Measurements from ENCODE around the gene NCR3LG1.

Gene NCR3LG1

DNA sequence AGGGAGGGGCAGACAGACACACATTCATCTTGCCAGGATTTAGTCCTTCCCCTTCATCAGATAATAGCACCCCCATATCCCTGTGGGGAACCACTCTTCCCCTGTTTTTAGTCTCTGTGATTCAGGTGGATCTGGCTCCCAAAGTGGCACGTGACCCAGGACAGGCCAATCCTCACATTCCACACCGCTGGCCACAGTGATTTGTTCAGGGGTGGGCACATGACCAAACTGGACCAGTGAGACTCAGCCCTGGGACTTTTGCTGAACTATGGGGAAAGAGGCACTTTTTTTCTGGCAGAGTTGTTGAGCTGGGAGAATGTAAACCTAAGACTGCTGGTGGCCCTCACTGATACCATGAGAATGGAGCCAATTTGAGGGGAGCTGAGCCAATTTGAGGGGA is 56.0 kb downstream of the NCR3LG1 start:
- DNase-seq (ENCODE audit: low spot score): no peak
- TF ChIP-seq, protein P1, sequence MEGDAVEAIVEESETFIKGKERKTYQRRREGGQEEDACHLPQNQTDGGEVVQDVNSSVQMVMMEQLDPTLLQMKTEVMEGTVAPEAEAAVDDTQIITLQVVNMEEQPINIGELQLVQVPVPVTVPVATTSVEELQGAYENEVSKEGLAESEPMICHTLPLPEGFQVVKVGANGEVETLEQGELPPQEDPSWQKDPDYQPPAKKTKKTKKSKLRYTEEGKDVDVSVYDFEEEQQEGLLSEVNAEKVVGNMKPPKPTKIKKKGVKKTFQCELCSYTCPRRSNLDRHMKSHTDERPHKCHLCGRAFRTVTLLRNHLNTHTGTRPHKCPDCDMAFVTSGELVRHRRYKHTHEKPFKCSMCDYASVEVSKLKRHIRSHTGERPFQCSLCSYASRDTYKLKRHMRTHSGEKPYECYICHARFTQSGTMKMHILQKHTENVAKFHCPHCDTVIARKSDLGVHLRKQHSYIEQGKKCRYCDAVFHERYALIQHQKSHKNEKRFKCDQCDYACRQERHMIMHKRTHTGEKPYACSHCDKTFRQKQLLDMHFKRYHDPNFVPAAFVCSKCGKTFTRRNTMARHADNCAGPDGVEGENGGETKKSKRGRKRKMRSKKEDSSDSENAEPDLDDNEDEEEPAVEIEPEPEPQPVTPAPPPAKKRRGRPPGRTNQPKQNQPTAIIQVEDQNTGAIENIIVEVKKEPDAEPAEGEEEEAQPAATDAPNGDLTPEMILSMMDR (conservative IDR thresholded peaks at IDR 0.05; ENCODE audit: low read depth): no peak
- no peak overlapping the region for H3K27ac ChIP-seq
- ChIA-PET CTCF (no interaction called here), POLR2A (ENCODE audit: low non-redundant PET) (no interaction called here)

DNA sequence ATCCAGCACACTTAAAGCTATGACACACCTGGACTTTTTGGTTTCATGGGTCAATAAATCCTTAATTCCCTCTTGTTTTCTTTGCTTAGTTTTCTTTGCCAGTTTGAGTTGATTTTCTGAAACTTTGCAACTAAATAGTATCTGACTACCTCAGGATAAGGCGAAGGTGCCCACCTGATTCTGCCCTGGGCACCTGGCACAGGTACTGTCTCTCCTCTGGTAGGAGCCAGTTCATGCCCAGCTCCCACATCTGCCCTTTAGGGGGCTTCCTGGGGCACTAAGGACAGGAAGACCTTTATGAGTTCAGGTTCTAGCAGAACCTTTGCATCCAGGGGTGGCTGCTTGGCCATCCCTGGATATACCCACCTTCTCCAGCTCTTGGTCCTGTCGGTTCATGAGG is 56.4 kb downstream of the NCR3LG1 start:
- TF ChIP-seq, protein P1 (conservative IDR thresholded peaks at IDR 0.05; ENCODE audit: low read depth): no peak
- ChIA-PET CTCF (no interaction called here), POLR2A (ENCODE audit: low non-redundant PET) (no interaction called here)
- no peak for DNase-seq (ENCODE audit: low spot score)
- H3K27ac ChIP-seq: no peak overlapping the region

DNA sequence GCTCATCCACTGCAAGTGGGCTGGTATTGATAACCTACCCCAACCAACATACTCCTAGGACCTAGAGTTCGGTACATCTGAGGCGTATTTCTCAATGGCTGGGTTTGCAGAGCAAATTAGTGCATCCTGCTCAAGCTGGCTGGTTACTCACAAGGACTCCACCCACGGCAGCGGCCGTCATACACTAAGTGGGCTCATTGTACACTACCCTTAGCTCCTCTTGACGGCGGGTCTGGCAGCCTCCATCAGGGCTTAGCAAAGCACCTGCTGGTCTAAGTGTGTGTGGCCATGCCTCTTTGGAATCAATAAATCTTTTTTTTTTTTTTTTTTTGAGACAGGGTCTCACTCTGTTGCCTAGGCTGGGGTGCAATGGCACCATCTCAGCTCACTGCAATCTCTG is 57.0 kb downstream of the NCR3LG1 start:
- CTCF ChIA-PET: no interaction called here
- TF ChIP-seq, protein P1 (conservative IDR thresholded peaks at IDR 0.05; ENCODE audit: low read depth): no peak
- no peak overlapping the region for H3K27ac ChIP-seq
- POLR2A ChIA-PET (ENCODE audit: low non-redundant PET): no interaction called here
- DNase-seq (ENCODE audit: low spot score): no peak

DNA sequence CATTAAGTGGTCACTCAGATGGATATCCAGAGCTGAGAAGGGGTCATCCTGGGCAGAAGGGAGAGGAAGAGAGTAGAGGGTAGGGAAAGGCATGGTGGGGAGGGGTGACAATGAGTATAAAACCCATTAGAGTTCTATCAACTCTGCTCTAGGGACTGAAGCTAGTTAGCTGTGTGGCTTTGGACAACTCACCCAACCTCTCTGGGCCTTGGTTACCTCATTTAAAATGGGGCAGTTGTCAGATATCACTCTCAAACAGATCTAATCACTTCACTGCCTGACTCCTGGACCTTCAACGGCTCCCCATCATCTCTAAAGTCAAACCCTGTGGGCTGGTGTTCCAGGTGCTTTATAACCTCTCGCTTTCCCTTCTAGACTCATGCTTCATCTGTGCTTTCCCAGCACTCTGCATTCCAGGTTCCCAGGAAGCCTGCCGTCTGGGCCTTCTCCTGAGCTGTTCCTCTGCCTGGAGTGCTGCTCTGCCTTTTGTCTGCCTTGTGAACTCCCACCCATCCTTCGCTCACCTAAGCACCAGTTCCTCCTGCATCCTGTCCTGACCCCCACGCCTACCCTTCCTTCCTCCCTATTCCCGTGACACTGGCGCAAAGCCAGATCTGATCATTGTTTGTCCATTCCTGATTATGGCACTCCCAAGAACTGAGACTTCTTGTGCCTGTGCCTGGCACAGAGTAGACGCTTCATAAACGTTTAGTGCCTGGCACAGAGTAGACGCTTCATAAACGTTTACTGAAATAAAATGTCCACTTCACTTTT is 59.2 kb downstream of the NCR3LG1 start:
- DNase-seq (ENCODE audit: low spot score): no peak
- ChIA-PET CTCF (interaction anchor here (1.6 kb wide), 1 partner anchor 27 kb away, joined by 5 read pairs; no protein-coding TSS in a partner anchor), POLR2A (ENCODE audit: low non-redundant PET) (no interaction called here)
- TF ChIP-seq, protein P1 (conservative IDR thresholded peaks at IDR 0.05; ENCODE audit: low read depth): no peak
- H3K27ac ChIP-seq: no peak overlapping the region

DNA sequence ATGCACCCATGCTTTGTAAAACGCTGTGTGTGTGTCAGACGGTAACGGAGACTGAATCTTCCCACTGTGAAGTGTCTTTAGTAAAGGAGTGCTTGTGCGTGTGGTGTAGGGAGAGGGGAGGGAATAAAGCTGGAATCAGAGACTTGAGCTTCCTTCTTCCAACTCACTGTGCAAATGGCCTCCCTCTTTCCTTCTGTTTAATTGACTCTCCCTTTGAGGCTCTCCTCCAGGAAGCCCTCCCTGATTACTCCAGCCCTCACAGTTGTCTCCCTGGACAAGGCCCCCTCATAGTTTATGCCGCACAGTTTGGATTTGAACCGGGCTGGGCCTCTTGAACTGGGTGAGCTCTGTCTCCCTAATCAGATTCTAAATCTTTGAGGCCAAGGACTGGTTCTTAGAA is 59.8 kb downstream of the NCR3LG1 start:
- no peak overlapping the region for H3K27ac ChIP-seq
- no peak for DNase-seq (ENCODE audit: low spot score)
- POLR2A ChIA-PET (ENCODE audit: low non-redundant PET): no interaction called here
- TF ChIP-seq, protein P1 (conservative IDR thresholded peaks at IDR 0.05; ENCODE audit: low read depth): no peak
- CTCF ChIA-PET: interaction anchor here (1.6 kb wide), 1 partner anchor 28 kb away, joined by 5 read pairs; no protein-coding TSS in a partner anchor

DNA sequence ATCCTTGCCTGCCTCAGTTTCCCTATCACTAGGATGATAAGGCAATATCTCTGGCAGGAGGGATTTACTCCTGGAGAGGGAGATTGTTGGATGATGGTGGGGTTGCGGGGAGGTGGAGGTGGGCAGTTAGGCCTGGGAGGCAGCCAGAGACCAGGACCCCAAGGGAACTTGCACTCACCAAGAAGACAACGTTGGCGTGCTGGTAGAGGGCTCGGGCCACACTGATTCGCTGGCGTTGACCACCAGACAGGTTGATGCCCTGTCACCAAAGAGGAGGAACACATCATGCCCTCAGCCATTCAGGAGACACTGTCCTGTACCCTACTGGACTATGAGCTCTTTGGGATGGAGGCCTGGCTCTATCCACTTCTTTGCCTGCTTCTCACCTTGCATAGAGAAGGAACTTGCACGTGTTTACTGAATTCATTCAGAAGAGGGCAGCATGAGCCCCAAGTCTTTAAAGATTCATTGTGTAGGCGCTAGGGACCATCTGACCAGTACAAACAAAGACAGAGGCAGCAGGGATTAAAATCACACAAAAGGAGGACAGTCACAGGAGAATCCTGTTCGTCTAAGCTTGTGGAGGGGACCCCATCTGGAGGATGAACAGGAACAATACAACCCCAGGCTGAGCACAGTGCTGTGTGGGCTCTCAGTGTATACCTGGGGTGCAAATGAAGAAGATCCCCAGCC is 61.0 kb downstream of the NCR3LG1 start:
- TF ChIP-seq, protein P1 (conservative IDR thresholded peaks at IDR 0.05; ENCODE audit: low read depth): no peak
- ChIA-PET CTCF (no interaction called here), POLR2A (ENCODE audit: low non-redundant PET) (no interaction called here)
- H3K27ac ChIP-seq: no peak overlapping the region
- DNase-seq (ENCODE audit: low spot score): no peak

Data from RWPE1 (cell line).